ENCODE results near the gene PPP1CB.

Gene PPP1CB

GRCh38 chr2:28745876-28746275 is 5.8 kb upstream of the PPP1CB start:
- DNase-seq = no peak

GRCh38 chr2:28746429-28747111 is 5.1 kb upstream of the PPP1CB start:
- no peak for DNase-seq

GRCh38 chr2:28747714-28748113 is 3.9 kb upstream of the PPP1CB start:
- no peak for DNase-seq

- DNase-seq = no peak
These were observed 3.5 kb upstream of the PPP1CB start for GRCh38 chr2:28748176-28748575.

GRCh38 chr2:28748941-28749340 is 2.7 kb upstream of the PPP1CB start:
- no peak for DNase-seq

- DNase-seq = no peak
These were observed 2.1 kb upstream of the PPP1CB start for GRCh38 chr2:28749526-28749925.

- DNase-seq = no peak
These were observed 1.0 kb upstream of the PPP1CB start for GRCh38 chr2:28750316-28751251.

- DNase-seq = peak; percentile 27
These were observed 463 bp downstream of the PPP1CB start for GRCh38 chr2:28751956-28752630.

- DNase-seq = no peak
These were observed 1.2 kb downstream of the PPP1CB start for GRCh38 chr2:28752631-28753376.

- no peak for DNase-seq
These were observed 2.7 kb downstream of the PPP1CB start for GRCh38 chr2:28754321-28754720.

- no peak for DNase-seq
These were observed 3.8 kb downstream of the PPP1CB start for GRCh38 chr2:28755421-28755820.

GRCh38 chr2:28758459-28758858 is 6.8 kb downstream of the PPP1CB start:
- DNase-seq = no peak

- DNase-seq = no peak
These were observed 9.8 kb downstream of the PPP1CB start for GRCh38 chr2:28761420-28761819.

- DNase-seq = no peak
These were observed 13.5 kb downstream of the PPP1CB start for GRCh38 chr2:28764909-28765711.

- DNase-seq = no peak
These were observed 14.4 kb downstream of the PPP1CB start for GRCh38 chr2:28766070-28766469.

- no peak for DNase-seq
These were observed 15.7 kb downstream of the PPP1CB start for GRCh38 chr2:28767337-28767736.

- no peak for DNase-seq
These were observed 16.8 kb downstream of the PPP1CB start for GRCh38 chr2:28768422-28768821.

GRCh38 chr2:28768952-28769351 is 17.3 kb downstream of the PPP1CB start:
- no peak for DNase-seq

- no peak for DNase-seq
These were observed 20.7 kb downstream of the PPP1CB start for GRCh38 chr2:28772351-28772750.

GRCh38 chr2:28776471-28776870 is 24.8 kb downstream of the PPP1CB start:
- no peak for DNase-seq

- no peak for DNase-seq
These were observed 26.8 kb downstream of the PPP1CB start for GRCh38 chr2:28778392-28778791.

- no peak for DNase-seq
These were observed 27.4 kb downstream of the PPP1CB start for GRCh38 chr2:28779001-28779400.
